Measurements from ENCODE around the gene AHNAK.
A peak's percentile ranks its signal among the peaks of the same experiment; 100 is the strongest.
"Not testable (repeated sequence)": the region's sequence is repeated elsewhere in the genome, so short reads cannot be mapped to it uniquely, and the experiment has no call there.

Gene AHNAK

GRCh38 chr11:62554387-62555167 lies 8.0 kb upstream of the AHNAK start:
- Histone ChIP-seq H3K4me1 (ENCODE audit: control insufficient read depth, insufficient read depth, low read length) (peaks cover 77% of the 10 kb centered on the region), H3K4me3 (ENCODE audit: low read length) (no peak overlapping the region), H3K9ac (ENCODE audit: low read length) (peak overlapping the region; percentile 59), H3K36me3 (ENCODE audit: control insufficient read depth, insufficient read depth, low read length) (no peaks in the 10 kb centered on the region), H3K9me3 (ENCODE audit: control insufficient read depth, low read length) (no peaks in the 10 kb centered on the region), H3K27me3 (ENCODE audit: control insufficient read depth, insufficient read depth, low read length) (no peaks in the 10 kb centered on the region)

DNA sequence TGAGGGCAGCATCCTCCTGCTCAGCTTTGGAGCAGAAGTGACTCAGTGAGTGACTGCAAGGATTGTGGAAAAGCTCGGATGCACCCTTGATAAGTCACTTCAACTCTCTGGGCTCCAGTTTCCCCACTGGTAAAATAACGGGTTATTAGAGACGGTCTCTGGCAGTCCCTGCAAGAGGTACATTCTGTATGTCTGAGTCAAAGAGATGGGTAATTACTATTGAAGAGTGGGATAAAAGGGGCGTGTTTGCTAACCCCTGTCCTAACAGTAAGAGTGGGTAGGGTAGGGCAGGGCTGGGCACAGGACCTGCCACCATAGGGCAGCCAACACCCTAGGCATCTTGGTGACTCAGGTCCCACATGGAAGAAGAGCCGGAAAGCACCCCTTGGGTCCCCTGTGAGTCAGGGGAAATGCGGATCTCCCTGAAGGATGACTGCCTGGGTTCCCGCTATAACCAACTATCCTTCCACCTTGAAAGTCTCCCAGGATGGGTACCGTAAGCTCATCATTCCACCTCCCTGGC lies 7.3 kb upstream of the AHNAK start:
- Histone ChIP-seq H3K4me1 (ENCODE audit: control insufficient read depth, insufficient read depth, low read length) (peaks cover 83% of the 10 kb centered on the region), H3K27me3 (ENCODE audit: control insufficient read depth, insufficient read depth, low read length) (no peaks in the 10 kb centered on the region), H3K4me3 (ENCODE audit: low read length) (no peak overlapping the region), H3K9ac (ENCODE audit: low read length) (peak overlapping the region; percentile 81), H3K36me3 (ENCODE audit: control insufficient read depth, insufficient read depth, low read length) (no peaks in the 10 kb centered on the region), H3K9me3 (ENCODE audit: control insufficient read depth, low read length) (no peaks in the 10 kb centered on the region)

- H3K27me3 ChIP-seq (ENCODE audit: control insufficient read depth, insufficient read depth, low read length) = no peaks in the 10 kb centered on the region
- peak overlapping the region; percentile 33 for H3K4me3 ChIP-seq (ENCODE audit: low read length)
- peaks cover 90% of the 10 kb centered on the region for H3K4me1 ChIP-seq (ENCODE audit: control insufficient read depth, insufficient read depth, low read length)
- H3K9me3 ChIP-seq (ENCODE audit: control insufficient read depth, low read length) = no peaks in the 10 kb centered on the region
- peak overlapping the region; percentile 81 for H3K9ac ChIP-seq (ENCODE audit: low read length)
- H3K36me3 ChIP-seq (ENCODE audit: control insufficient read depth, insufficient read depth, low read length) = no peaks in the 10 kb centered on the region
Measured at GRCh38 chr11:62553080-62553838, 6.7 kb upstream of the AHNAK start.

GRCh38 chr11:62552485-62553079 lies 6.0 kb upstream of the AHNAK start:
- H3K9ac ChIP-seq (ENCODE audit: low read length) = peak overlapping the region; percentile 81
- no peaks in the 10 kb centered on the region for H3K27me3 ChIP-seq (ENCODE audit: control insufficient read depth, insufficient read depth, low read length)
- H3K4me3 ChIP-seq (ENCODE audit: low read length) = peak overlapping the region; percentile 33

DNA sequence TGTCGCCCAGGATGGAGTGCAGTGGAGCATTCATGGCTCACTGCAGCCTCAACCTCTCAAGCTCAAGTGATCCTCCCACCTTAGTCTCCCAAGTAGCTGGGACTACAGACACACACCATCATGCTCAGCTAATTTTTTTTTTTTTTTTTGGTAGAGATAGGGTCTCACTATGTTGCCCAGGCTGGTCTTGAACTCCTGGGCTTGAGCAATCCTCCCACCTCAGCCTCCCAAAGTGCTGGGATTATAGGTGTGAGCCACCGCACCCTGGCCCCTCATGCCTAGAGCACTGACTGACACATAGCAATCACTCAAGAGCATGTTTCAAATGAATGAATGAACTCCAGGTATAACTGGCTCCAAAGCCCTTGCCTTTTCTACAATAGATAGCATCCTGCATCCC lies 3.9 kb upstream of the AHNAK start:
- not testable (repeated sequence) for H3K9me3 ChIP-seq (ENCODE audit: control insufficient read depth, low read length); H3K9ac ChIP-seq (ENCODE audit: low read length); H3K36me3 ChIP-seq (ENCODE audit: control insufficient read depth, insufficient read depth, low read length); H3K27me3 ChIP-seq (ENCODE audit: control insufficient read depth, insufficient read depth, low read length); H3K4me3 ChIP-seq (ENCODE audit: low read length)
- H3K4me1 ChIP-seq (ENCODE audit: control insufficient read depth, insufficient read depth, low read length) = peaks cover 83% of the 10 kb centered on the region

More at GRCh38 chr11:62552485-62553079, 6.0 kb upstream of the AHNAK start:
- Histone ChIP-seq H3K9me3 (ENCODE audit: control insufficient read depth, low read length) (no peaks in the 10 kb centered on the region), H3K36me3 (ENCODE audit: control insufficient read depth, insufficient read depth, low read length) (no peaks in the 10 kb centered on the region), H3K4me1 (ENCODE audit: control insufficient read depth, insufficient read depth, low read length) (peaks cover 97% of the 10 kb centered on the region)

DNA sequence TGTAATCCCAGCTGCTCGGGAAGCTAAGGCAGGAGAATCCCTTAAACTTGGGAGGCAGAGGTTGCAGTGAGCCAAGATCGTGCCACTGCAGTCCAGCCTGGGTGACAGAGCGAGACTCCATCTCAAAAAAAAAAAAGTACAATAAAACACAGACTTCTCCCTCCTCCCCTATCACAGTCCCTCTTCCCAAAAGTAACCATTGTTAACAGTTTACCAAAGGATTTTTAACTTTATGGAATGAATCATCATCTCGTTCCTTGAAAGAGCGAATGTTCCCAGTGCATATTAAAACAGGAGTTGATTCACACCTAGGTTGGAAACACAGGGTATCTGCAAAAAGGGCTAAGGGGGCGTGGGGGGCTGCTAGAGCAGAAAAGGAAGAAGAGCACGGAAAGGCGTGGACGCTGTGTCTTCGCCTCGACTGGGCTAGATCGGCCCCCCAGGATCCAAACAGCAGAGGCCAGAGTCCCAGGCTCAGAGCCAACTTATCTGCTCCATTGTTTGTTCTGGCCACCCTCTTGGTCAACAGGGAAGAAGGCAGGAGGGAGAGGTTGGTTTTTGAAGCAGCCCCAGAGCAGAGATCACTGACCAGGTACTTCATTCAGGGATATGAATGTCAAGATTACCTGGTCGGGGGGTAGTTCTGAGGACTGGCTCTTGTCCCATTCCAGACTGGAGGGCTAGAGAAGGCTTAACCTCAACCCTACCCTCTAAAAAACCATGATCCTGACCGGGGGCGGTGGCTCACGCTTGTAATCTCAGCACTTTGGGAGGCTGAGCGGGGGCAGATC lies 2.1 kb upstream of the AHNAK start:
- no peaks in the 10 kb centered on the region for H3K9me3 ChIP-seq (ENCODE audit: control insufficient read depth, low read length)
- H3K36me3 ChIP-seq (ENCODE audit: control insufficient read depth, insufficient read depth, low read length) = no peaks in the 10 kb centered on the region
- H3K27me3 ChIP-seq (ENCODE audit: control insufficient read depth, insufficient read depth, low read length) = no peaks in the 10 kb centered on the region
- H3K4me1 ChIP-seq (ENCODE audit: control insufficient read depth, insufficient read depth, low read length) = peaks cover 70% of the 10 kb centered on the region
- peak overlapping the region; percentile 98 for H3K9ac ChIP-seq (ENCODE audit: low read length)
- peak overlapping the region; percentile 5 for H3K4me3 ChIP-seq (ENCODE audit: low read length)

DNA sequence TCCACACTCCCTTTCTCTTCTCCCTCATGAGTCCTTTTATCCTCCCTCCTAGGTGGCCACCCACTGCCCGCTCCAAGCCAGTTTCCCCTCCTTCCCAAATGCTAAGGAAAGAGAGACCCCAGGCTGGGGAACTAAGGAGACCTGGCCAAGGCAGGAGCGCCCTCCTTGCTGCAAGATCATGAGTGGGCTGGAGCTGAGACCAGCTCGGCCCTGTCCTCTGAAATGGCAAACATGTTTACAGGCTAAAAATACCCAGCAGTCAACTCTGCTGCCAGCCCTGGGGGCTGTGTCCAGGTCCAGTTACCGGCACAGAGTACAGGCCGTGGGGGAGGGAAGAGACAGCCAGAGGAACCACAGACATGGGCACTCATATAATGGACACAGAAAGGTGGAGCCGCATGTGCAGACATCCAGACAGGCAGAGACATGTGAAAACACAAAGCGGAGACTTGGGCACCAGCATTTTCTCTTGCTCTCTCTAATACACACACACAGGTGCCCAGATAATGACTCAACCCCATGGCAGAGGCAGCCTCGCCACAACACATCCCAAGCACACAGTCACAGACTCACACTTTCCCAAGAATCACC lies 1.2 kb upstream of the AHNAK start:
- Histone ChIP-seq H3K9me3 (ENCODE audit: control insufficient read depth, low read length) (no peaks in the 10 kb centered on the region), H3K36me3 (ENCODE audit: control insufficient read depth, insufficient read depth, low read length) (no peaks in the 10 kb centered on the region), H3K4me1 (ENCODE audit: control insufficient read depth, insufficient read depth, low read length) (peaks cover 71% of the 10 kb centered on the region), H3K9ac (ENCODE audit: low read length) (peak overlapping the region; percentile 98), H3K27me3 (ENCODE audit: control insufficient read depth, insufficient read depth, low read length) (no peaks in the 10 kb centered on the region), H3K4me3 (ENCODE audit: low read length) (peak overlapping the region; percentile 66)

DNA sequence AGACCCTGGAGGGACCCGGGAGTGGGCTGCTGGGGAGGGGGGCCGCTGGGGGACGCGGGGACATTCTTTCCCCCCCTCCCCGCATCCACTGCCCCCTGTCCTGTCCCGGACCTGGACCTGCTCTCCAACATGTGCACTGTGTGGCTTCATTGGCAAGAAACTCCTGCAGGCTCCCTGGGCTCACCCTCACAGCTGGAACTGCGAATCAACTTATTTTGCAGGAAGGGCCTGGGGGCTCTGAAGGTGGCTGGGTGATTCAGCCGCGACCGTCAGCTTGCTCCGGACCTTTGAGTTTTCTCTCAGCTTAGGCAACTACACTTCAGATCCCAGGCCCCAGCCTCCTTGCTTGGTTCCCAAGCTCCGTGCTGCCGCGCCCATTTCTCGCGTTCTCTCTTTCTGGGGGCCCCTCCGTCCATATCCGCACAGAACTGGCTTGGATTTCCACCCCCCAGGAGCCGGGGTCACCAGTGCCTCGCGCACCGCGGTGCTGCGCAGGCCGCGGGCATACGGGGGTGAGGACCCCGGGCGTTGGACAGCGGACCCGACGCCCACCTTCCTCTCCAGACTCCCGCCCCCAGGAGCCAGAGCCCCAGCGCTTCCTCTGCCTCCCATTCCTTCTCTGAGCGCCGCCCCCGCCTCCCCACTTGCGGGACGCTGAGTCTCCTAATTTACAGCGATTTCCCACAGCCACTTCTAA lies 471 bp upstream of the AHNAK start:
- H3K4me3 ChIP-seq (ENCODE audit: low read length) = peak overlapping the region; percentile 66
- peaks cover 71% of the 10 kb centered on the region for H3K4me1 ChIP-seq (ENCODE audit: control insufficient read depth, insufficient read depth, low read length)
- H3K9me3 ChIP-seq (ENCODE audit: control insufficient read depth, low read length) = no peaks in the 10 kb centered on the region
- H3K36me3 ChIP-seq (ENCODE audit: control insufficient read depth, insufficient read depth, low read length) = no peaks in the 10 kb centered on the region
- H3K9ac ChIP-seq (ENCODE audit: low read length) = peak overlapping the region; percentile 98
- H3K27me3 ChIP-seq (ENCODE audit: control insufficient read depth, insufficient read depth, low read length) = no peaks in the 10 kb centered on the region

- peaks cover 71% of the 10 kb centered on the region for H3K4me1 ChIP-seq (ENCODE audit: control insufficient read depth, insufficient read depth, low read length)
Measured at GRCh38 chr11:62545437-62546243, 966 bp downstream of the AHNAK start.

DNA sequence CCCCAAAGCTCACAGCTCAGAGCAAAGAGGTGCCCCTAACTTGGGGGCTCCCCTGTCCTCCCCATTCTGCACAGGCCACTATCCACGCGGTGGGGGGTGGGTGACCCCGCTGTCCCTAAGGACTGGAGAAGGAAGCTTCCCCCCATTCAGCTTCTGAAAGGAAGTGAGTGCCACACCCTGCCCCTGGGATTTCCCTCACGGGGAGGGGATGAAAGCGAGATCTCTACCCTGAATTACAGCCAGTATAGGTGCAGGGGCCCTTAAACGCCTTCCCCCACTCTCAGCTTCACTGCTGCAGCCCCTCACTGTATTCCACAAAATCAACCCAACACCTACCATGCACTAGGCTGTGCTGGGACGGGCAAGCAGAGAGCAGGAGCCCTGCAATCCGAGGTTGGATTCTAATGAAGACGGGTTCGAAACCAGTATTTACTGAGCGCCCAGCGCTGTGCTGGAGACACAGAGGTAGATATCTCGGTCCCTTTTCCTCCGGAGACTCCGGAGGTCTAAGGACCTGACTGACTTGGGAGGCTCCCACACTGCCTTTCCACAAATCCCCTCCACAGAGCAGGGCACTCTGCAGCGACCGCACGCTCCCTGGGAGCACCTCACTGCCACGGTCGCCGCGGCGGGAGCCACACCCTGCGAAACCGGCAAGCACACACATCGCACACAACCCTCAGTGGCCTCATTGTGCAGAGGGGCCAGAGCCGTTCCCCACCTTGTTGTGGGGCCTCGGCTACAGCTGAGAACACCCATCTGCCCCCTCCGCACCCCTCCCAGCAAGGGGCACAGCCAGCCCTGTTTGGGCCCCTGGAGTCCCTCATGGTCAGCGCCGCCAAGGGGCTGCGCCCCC lies 1.8 kb downstream of the AHNAK start:
- H3K9ac ChIP-seq (ENCODE audit: low read length) = peak overlapping the region; percentile 98
- H3K27me3 ChIP-seq (ENCODE audit: control insufficient read depth, insufficient read depth, low read length) = no peaks in the 10 kb centered on the region
- H3K4me1 ChIP-seq (ENCODE audit: control insufficient read depth, insufficient read depth, low read length) = peaks cover 71% of the 10 kb centered on the region

More at GRCh38 chr11:62545437-62546243, 966 bp downstream of the AHNAK start:
- Histone ChIP-seq H3K27me3 (ENCODE audit: control insufficient read depth, insufficient read depth, low read length) (no peaks in the 10 kb centered on the region), H3K9ac (ENCODE audit: low read length) (peak overlapping the region; percentile 98), H3K9me3 (ENCODE audit: control insufficient read depth, low read length) (no peaks in the 10 kb centered on the region), H3K36me3 (ENCODE audit: control insufficient read depth, insufficient read depth, low read length) (no peaks in the 10 kb centered on the region), H3K4me3 (ENCODE audit: low read length) (peak overlapping the region; percentile 95)

More for the DNA sequence above, 1.8 kb downstream of the AHNAK start:
- Histone ChIP-seq H3K9me3 (ENCODE audit: control insufficient read depth, low read length) (no peaks in the 10 kb centered on the region), H3K36me3 (ENCODE audit: control insufficient read depth, insufficient read depth, low read length) (no peaks in the 10 kb centered on the region), H3K4me3 (ENCODE audit: low read length) (peak overlapping the region; percentile 95)

Measured in mucosa of stomach (tissue), 1 donor.